ENCODE results near the gene AKAP14.
"Not testable (repeated sequence)": the region's sequence is repeated elsewhere in the genome, so short reads cannot be mapped to it uniquely, and the experiment has no call there.

DNA sequence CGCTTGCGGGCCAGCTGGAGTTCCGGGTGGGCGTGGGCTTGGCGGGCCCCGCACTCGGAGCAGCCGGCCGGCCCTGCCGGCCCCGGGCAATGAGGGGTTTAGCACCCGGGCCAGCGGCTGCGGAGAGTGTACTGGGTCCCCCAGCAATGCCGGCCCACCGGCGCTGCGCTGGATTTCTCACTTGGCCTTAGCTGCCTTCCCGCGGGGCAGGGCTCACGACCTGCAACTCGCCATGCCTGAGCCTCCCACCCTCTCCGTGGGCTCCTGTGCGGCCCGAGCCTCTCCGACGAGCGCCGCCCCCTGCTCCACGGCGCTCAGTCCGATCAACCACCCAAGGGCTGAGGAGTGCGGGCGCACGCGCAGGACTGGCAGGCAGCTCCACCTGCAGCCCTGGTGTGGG, 5.1 kb upstream of the AKAP14 start:
- not testable (repeated sequence) for TF ChIP-seq CTCF, EP300, POLR2A (IDR thresholded peaks at IDR 0.05)

Data from stomach (tissue), 4 donors.